ENCODE data around the gene DUSP18.
"Not testable (repeated sequence)": the region's sequence is repeated elsewhere in the genome, so short reads cannot be mapped to it uniquely, and the experiment has no call there.

DUSP18 gene

DNA sequence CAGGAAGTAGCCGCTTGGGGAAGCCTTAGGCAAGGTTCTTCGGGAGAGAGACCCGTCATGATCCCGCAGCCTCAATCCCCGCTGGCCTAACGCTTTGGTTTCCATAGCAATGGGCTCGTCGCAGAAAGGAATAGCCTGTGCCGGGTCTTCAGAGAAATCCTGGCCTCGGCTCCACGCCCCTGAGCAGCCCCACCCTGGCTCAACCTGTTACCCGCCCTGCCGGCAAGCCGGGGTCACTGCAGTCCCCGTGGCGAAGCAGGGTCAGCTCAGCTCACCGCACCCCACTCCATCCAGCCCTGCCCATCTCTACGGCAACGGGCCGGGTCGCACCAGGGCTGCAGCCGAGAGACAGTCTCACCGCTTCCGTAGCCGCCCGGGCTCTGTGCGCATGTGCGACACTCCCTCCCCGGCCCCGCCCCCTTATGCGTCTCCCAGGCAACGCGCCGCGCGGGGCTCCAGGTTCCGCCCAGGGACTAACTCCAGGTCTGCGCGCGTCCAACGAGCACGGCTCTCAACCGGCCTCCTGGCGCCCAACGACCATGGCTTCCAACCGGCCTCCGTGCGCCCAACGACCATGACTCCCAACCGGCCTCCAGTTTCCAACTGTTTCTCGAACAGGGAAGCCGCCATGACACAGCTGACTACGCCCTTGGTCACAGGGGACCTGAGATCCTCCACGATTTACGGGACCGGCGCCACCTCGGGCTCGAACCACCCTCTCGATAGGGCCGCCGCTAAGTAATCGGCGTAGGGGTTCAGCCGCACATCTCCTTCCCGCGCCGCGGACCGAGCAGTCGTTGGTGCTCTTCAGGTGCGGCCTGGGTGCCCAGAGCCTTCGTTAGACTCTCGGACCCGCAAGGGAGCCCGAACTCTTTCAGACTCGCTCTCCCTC, at the start of gene DUSP18:
TSS of gene DUSP18 (minus strand) at position 382 of the 892 bp plus-strand sequence. CDS start 3,872 bp downstream, outside the sequence.
- peak within 1 kb of the TSS; percentile 94 for H3K4me3 ChIP-seq (ENCODE audit: low read length)
- peak; percentile 82 for DNase-seq (ENCODE audit: low read depth)
- TF ChIP-seq CTCF (conservative IDR thresholded peaks at IDR 0.05; ENCODE audit: low read length): peak; percentile 38

GRCh38 chr22:30714062-30714461, 46.4 kb upstream of the DUSP18 start:
- no peak for TF ChIP-seq CTCF (conservative IDR thresholded peaks at IDR 0.05; ENCODE audit: low read length)
- DNase-seq (ENCODE audit: low read depth): no peak
- no peak overlapping the region for H3K4me3 ChIP-seq (ENCODE audit: low read length)

DNA sequence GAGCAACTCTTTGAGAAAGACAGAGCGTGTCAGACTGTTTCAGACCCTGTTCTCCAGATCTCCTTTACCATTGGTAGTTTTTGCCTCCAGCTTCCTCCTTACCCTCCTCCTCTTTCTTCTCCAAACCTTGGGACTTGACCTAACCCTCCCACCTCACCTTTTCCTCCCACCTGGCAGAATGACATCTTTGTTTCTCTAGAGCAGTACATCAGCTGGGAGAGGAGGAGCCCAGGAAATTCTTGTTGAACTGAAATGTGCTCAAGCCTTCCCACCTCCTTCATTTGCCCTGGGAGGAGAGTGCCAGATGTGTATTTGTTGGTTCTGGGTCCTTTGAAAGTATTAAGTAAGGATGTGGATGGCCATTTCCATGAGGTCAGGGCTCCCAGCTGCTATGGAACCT, 44.4 kb upstream of the DUSP18 start:
- TF ChIP-seq CTCF (conservative IDR thresholded peaks at IDR 0.05; ENCODE audit: low read length): no peak
- H3K4me3 ChIP-seq (ENCODE audit: low read length): no peak overlapping the region
- DNase-seq (ENCODE audit: low read depth): no peak

DNA sequence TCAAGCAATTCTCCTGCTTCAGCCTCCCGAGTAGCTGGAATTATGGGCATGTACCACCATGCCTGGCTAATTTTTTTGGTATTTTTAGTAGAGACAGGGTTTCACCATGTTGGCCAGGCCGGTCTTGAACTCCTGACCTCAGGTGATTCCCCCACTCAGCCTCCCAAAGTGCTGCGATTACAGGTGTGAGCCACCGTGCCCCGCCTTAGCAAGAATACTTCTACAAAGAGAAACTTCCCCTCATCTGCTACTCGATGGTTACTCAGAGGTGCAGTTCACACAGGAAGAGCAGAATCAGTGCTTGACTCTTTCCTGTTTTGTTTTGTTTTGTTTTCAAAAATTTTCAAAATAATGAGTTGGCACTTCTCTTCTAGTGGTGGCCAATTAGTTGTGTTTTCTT, 42.3 kb upstream of the DUSP18 start:
- DNase-seq (ENCODE audit: low read depth); H3K4me3 ChIP-seq (ENCODE audit: low read length): not testable (repeated sequence)

DNA sequence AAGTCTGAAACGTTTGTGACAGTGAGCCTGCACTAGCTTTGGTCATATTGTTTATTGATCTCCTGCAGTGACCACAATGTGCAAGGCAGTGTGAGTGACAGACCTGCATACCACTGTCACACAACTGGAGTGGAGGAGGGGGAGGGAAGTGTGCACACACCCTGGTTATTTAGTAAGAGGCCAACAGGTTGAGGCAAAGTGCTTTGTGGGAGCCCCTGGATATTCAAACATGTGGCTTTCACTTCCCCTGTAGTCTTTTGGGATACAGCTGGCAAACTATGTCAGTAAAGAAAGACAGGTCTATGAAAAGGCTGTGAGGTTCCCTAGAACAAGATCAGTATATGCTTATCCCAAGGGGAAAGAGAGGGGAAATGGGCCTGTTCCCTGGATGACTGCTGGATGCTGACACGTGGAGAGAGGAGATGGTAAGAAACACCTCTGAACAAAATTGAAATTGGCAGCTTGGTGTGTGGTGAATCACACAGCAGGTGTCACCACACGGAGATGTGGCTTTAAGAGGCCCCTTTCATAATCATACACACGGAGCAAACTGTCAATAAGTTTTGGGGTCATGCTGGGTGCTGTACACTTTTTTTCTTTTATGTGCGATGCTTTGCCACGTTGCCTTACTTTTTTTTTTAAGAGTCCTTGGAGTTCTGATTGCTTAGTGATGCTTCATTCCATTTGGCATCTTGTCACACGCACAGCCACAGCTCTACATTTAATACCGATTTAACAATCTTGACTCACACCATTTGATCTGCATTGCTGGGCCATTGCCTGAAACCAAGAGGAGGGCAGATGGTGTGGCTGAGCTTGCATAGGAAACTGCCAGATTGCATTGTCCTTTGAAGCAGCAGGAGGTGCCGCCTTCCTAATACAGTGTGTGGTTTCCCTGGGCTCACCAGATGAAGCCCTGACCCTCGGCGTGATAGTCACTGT, 38.3 kb upstream of the DUSP18 start:
- DNase-seq (ENCODE audit: low read depth): peak; percentile 98
- H3K4me3 ChIP-seq (ENCODE audit: low read length): no peak overlapping the region
- no peak for TF ChIP-seq CTCF (conservative IDR thresholded peaks at IDR 0.05; ENCODE audit: low read length)

GRCh38 chr22:30704978-30705377, 37.3 kb upstream of the DUSP18 start:
- TF ChIP-seq CTCF (conservative IDR thresholded peaks at IDR 0.05; ENCODE audit: low read length): no peak
- no peak overlapping the region for H3K4me3 ChIP-seq (ENCODE audit: low read length)

DNA sequence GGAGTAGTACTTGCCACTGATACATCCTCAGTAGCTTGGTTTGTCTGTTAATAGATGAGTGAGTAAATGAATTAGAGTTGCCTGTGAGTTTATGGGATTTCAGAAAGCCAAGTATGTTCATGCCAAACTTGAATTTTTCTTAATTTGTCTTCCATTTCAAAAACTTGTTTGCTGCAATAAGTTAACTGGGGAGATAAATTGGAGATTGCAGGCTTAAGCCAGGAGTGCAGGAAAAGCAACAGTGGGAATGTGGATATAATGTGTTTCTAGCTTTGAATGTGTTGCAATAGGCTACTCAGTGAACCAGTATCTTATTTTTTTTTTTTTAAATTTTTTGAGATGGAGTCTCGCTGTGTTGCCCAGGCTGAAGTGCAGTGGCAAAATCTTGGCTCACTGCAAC, 35.2 kb upstream of the DUSP18 start:
- no peak overlapping the region for H3K4me3 ChIP-seq (ENCODE audit: low read length)
- DNase-seq (ENCODE audit: low read depth): peak; percentile 45
- no peak for TF ChIP-seq CTCF (conservative IDR thresholded peaks at IDR 0.05; ENCODE audit: low read length)

More at GRCh38 chr22:30704978-30705377, 37.3 kb upstream of the DUSP18 start:
- DNase-seq (ENCODE audit: low read depth): no peak
